CD4-positive, alpha-beta T cell (primary cell): Measurements from ENCODE around the gene GBP3. TPM values are rescaled to one million over a fixed set of nuclear protein-coding genes. Genes with fewer than 3 reads are reported as not detected.
"Not testable (repeated sequence)": the region's sequence is repeated elsewhere in the genome, so short reads cannot be mapped to it uniquely, and the experiment has no call there.

Experiments
- ATAC-seq: fragments of 200-7000 bp; cut with Tn5 transposase; one replicate; pipeline ENCODE4 v1.10.0; 2022; ENCODE audit warnings: mild to moderate bottlenecking; ENCODE audit not compliant: poor library complexity
- CTCF ChIA-PET: fragments of 350-600 bp; sonication (Branson Sonifier 250); formaldehyde crosslinking; loops from one replicate; lab custom pipeline; 2021; ENCODE audit warnings: antibody characterized with exemption, inconsistent platforms; lab: Charles Lee
- POLR2A ChIA-PET: fragments of 350-600 bp; sonication (Branson Sonifier 250); formaldehyde crosslinking; loops from one replicate; lab custom pipeline; 2021; ENCODE audit warnings: antibody characterized with exemption, inconsistent platforms; lab: Charles Lee
- DNase-seq, 14 experiments: peaks; one replicate each; pipeline ENCODE4 v3.0.0-alpha.2; 2013 to 2020; ENCODE audit warnings: mixed read lengths in 2 of 14
- H3K27ac ChIP-seq, 2 donors: one replicate each; pipeline versions ENCODE4 v1.5.1 to v1.7.0; 2013; ENCODE audit warnings: low read length in 2 of 2, low read depth in 1 of 2, mild to moderate bottlenecking in 1 of 2
- H3K27me3 ChIP-seq, 2 experiments: 1 replicate in 1 of 2; 2 replicates in 1 of 2; pipeline versions ENCODE4 v1.6.1 to v1.7.0; 2013; ENCODE audit warnings: low read length in 2 of 2, control low read depth in 1 of 2, mild to moderate bottlenecking in 1 of 2, moderate library complexity in 1 of 2; ENCODE audit not compliant: insufficient read depth in 2 of 2, control insufficient read depth in 1 of 2
- H3K36me3 ChIP-seq: one replicate; pipeline ENCODE4 v1.6.1; 2013; ENCODE audit warnings: low read length, control low read depth; ENCODE audit not compliant: insufficient read depth
- H3K4me1 ChIP-seq: one replicate; pipeline ENCODE4 v1.6.1; 2013; ENCODE audit warnings: low read length, control low read depth; ENCODE audit not compliant: insufficient read depth
- H3K4me3 ChIP-seq: one replicate; pipeline ENCODE4 v1.5.1; 2013; ENCODE audit warnings: mild to moderate bottlenecking, low read length, moderate library complexity
- H3K9me3 ChIP-seq, 2 experiments: 1 replicate in 1 of 2; 2 replicates in 1 of 2; pipeline versions ENCODE4 v1.6.1 to v1.7.0; 2013; ENCODE audit warnings: low read length in 2 of 2, mild to moderate bottlenecking in 2 of 2, control low read depth in 1 of 2, moderate library complexity in 1 of 2; ENCODE audit not compliant: control insufficient read depth in 1 of 2, insufficient read depth in 1 of 2
- H3K27ac Mint-ChIP-seq: one replicate; pipeline ENCODE4 v1.8.0; 2020; ENCODE audit warnings: mixed read lengths
- H3K27me3 Mint-ChIP-seq: one replicate; pipeline ENCODE4 v1.8.0; 2021; ENCODE audit warnings: mixed read lengths
- H3K36me3 Mint-ChIP-seq: one replicate; pipeline ENCODE4 v1.8.0; 2021; ENCODE audit warnings: low read depth, mixed read lengths
- H3K4me1 Mint-ChIP-seq: one replicate; pipeline ENCODE4 v1.8.0; 2021; ENCODE audit warnings: low read depth, mixed read lengths
- H3K4me3 Mint-ChIP-seq: one replicate; pipeline ENCODE4 v1.8.0; 2020; ENCODE audit warnings: mild to moderate bottlenecking, mixed read lengths
- H3K9me3 Mint-ChIP-seq: one replicate; pipeline ENCODE4 v1.8.0; 2020; ENCODE audit warnings: mixed read lengths
- CTCF ChIP-seq: fragments of 200-600 bp; IDR thresholded peaks from one replicate; pipeline ENCODE4 v1.8.0; 2022; ENCODE audit warnings: antibody characterized with exemption, mild to moderate bottlenecking
- intact Hi-C, 2 experiments: fragments of 100-400 bp; cut with DNase I in 1 of 2; cut with micrococcal nuclease in 1 of 2; formaldehyde crosslinking; loops; one replicate each; pipeline versions ENCODE4 v1.15.1 to v1.9.0; 2023 to 2025; cut with DNase I, micrococcal nuclease
- total RNA-seq, 174 experiments: library from RNA in 2 of 174; stranded (reverse) in 2 of 174; gene quantifications; one replicate each; pipeline ENCODE4 v1.2.3 and lab custom pipeline; 2021 to 2026

Gene GBP3
- total RNA-seq, 2 experiments from 2014 or later, result 17.5 to 20.7 TPM

GRCh38 chr1:89047734-89048133 is 25.1 kb upstream of the GBP3 start:
- ATAC-seq (no peak), DNase-seq (no peak)
- intact Hi-C loops, result no loop called here
- TF ChIP-seq CTCF, result no peak
- H3K9me3 ChIP-seq, result peaks cover 10 to 15% of the 10 kb centered on the region in 2 experiments
- no peak overlapping the region for H3K27ac Mint-ChIP-seq
- H3K4me1 ChIP-seq, result no peaks in the 10 kb centered on the region
- H3K9me3 Mint-ChIP-seq, result no peaks in the 10 kb centered on the region
- peaks cover 47% of the 10 kb centered on the region for H3K36me3 Mint-ChIP-seq
- ChIA-PET POLR2A (no interaction called here), CTCF (interaction anchor here (0.9 to 1.4 kb wide), 2 partner anchors 16 to 25 kb away, joined by 3 to 5 read pairs; no protein-coding TSS in a partner anchor)
- H3K36me3 ChIP-seq, result peaks cover 44% of the 10 kb centered on the region
- no peaks in the 10 kb centered on the region for H3K27me3 Mint-ChIP-seq
- H3K27ac ChIP-seq, result no peak overlapping the region
- no peaks in the 10 kb centered on the region for H3K27me3 ChIP-seq
- no peaks in the 10 kb centered on the region for H3K4me1 Mint-ChIP-seq
- no peak overlapping the region for H3K4me3 ChIP-seq
- no peak overlapping the region for H3K4me3 Mint-ChIP-seq

- H3K36me3 ChIP-seq, result peaks cover 32% of the 10 kb centered on the region
- H3K9me3 Mint-ChIP-seq, H3K27ac Mint-ChIP-seq, H3K4me1 ChIP-seq, intact Hi-C loops, H3K27ac ChIP-seq, H3K4me1 Mint-ChIP-seq, H3K4me3 ChIP-seq, H3K27me3 Mint-ChIP-seq, CTCF ChIA-PET, H3K27me3 ChIP-seq, H3K4me3 Mint-ChIP-seq: not testable (repeated sequence)
- ATAC-seq (peak; percentile 39), DNase-seq (peak in 2 of 14 experiments; percentile 31 to 37)
- H3K9me3 ChIP-seq, result peaks cover 10 to 20% of the 10 kb centered on the region in 2 experiments
- H3K36me3 Mint-ChIP-seq, result peaks cover 43% of the 10 kb centered on the region
- POLR2A ChIA-PET, result interaction anchor here (1.3 kb wide), 1 partner anchor 18 kb away, joined by 5 read pairs; the partner anchor contains the start of gene GBP1
These were observed 23.9 kb upstream of the GBP3 start for GRCh38 chr1:89046318-89047183.

- Histone ChIP-seq H3K27ac (no peak overlapping the region), H3K36me3 (peaks cover 19% of the 10 kb centered on the region), H3K9me3 (peaks cover 10 to 20% of the 10 kb centered on the region in 2 experiments), H3K4me3 (no peak overlapping the region), H3K27me3 (no peaks in the 10 kb centered on the region), H3K4me1 (peaks cover 4% of the 10 kb centered on the region)
- TF ChIP-seq CTCF, result no peak
- Mint-ChIP-seq H3K27me3 (no peaks in the 10 kb centered on the region), H3K4me3 (no peak overlapping the region), H3K36me3 (peaks cover 32% of the 10 kb centered on the region), H3K27ac (no peak overlapping the region), H3K9me3 (no peaks in the 10 kb centered on the region), H3K4me1 (peaks cover 5% of the 10 kb centered on the region)
- intact Hi-C loops, result no loop called here
- ChIA-PET POLR2A (no interaction called here), CTCF (no interaction called here)
- ATAC-seq, result no peak
- no peak for DNase-seq
These were observed 22.5 kb upstream of the GBP3 start for GRCh38 chr1:89044970-89045721.
